Hepatocyte (in vitro differentiated cells): Measurements from ENCODE around the gene FBH1. TPM values are rescaled to one million over a fixed set of nuclear protein-coding genes. Genes with fewer than 3 reads are reported as not detected.

ENCODE experiments used
- DNase-seq: peaks from one replicate; pipeline ENCODE4 v3.0.0-alpha.2; 2016; ENCODE audit warnings: low spot score
- H2AFZ ChIP-seq: fragments of 200-600 bp; sonication (generic); 2 replicates; pipeline ENCODE4 v1.6.0; 2016; ENCODE audit warnings: antibody characterized with exemption, mild to moderate bottlenecking
- H3K27ac ChIP-seq: fragments of 200-600 bp; sonication (generic); 2 replicates; pipeline ENCODE4 v1.5.1; 2016; ENCODE audit warnings: mild to moderate bottlenecking
- H3K27me3 ChIP-seq: fragments of 200-600 bp; sonication (generic); 2 replicates; pipeline ENCODE4 v1.6.1; 2016
- H3K36me3 ChIP-seq: fragments of 200-600 bp; sonication (generic); replicated peaks from 2 replicates; pipeline ENCODE4 v1.5.1; 2016; ENCODE audit warnings: low read depth; ENCODE audit not compliant: insufficient read depth
- H3K4me1 ChIP-seq: fragments of 200-600 bp; sonication (generic); 2 replicates; pipeline ENCODE4 v1.5.1; 2016; ENCODE audit warnings: mild to moderate bottlenecking, moderate library complexity; ENCODE audit not compliant: insufficient read depth
- H3K4me2 ChIP-seq: fragments of 200-600 bp; sonication (generic); 2 replicates; pipeline ENCODE4 v1.6.0; 2016
- H3K4me3 ChIP-seq: fragments of 200-600 bp; sonication (generic); 2 replicates; pipeline ENCODE4 v1.5.1; 2016; ENCODE audit warnings: mild to moderate bottlenecking
- H3K79me2 ChIP-seq: fragments of 200-600 bp; sonication (generic); 2 replicates; pipeline ENCODE4 v1.6.0; 2017; ENCODE audit warnings: mild to moderate bottlenecking
- H3K9me2 ChIP-seq: fragments of 200-600 bp; sonication (generic); replicated peaks from 2 replicates; pipeline ENCODE4 v1.6.0; 2017; ENCODE audit warnings: mild to moderate bottlenecking; ENCODE audit not compliant: insufficient read depth
- H3K9me3 ChIP-seq: fragments of 200-600 bp; sonication (generic); 2 replicates; pipeline ENCODE4 v1.5.1; 2016; ENCODE audit warnings: low read depth, mild to moderate bottlenecking
- H4K20me1 ChIP-seq: fragments of 200-600 bp; sonication (generic); 2 replicates; pipeline ENCODE4 v1.6.0; 2016; ENCODE audit warnings: mild to moderate bottlenecking; ENCODE audit not compliant: insufficient read depth, poor library complexity, severe bottlenecking
- CTCF ChIP-seq: fragments of 200-600 bp; sonication (generic); IDR thresholded peaks from 2 replicates; pipeline ENCODE4 v1.5.1; 2016; ENCODE audit warnings: antibody characterized with exemption, mild to moderate bottlenecking; ENCODE audit not compliant: poor library complexity
- EZH2 ChIP-seq: fragments of 200-600 bp; sonication (generic); IDR thresholded peaks from 2 replicates; pipeline ENCODE4 v1.6.1; 2016; ENCODE audit warnings: antibody characterized with exemption, mild to moderate bottlenecking, borderline replicate concordance
- EZH2phosphoT487 ChIP-seq: fragments of 200-600 bp; sonication (generic); IDR thresholded peaks from one replicate; pipeline ENCODE4 v1.6.1; 2018; ENCODE audit warnings: antibody characterized with exemption, mild to moderate bottlenecking, low read depth, moderate library complexity; ENCODE audit not compliant: unreplicated experiment, severe bottlenecking
- WGBS: methylation state at CpG from one replicate; pipeline ENCODE4 v1.1.6; 2016; ENCODE audit warnings: low lambda C conversion rate; ENCODE audit errors: missing lambda C conversion rate; 5-methylcytosine and 5-hydroxymethylcytosine counted together
- polyA plus RNA-seq: library from polyadenylated mRNA; unstranded; fragments of >200 nt; fragmentation: Nextera tagmentation; extraction: Ambion mirVana; gene quantifications from 2 replicates; pipeline ENCODE4 v1.2.1, GENCODE V29; 2016
- total RNA-seq: library from RNA; depleted of rRNA; stranded (reverse); fragments of >200 nt; gene quantifications from 2 replicates; pipeline ENCODE4 v1.2.3, GENCODE V29; 2014

FBH1 gene
- total and polyA plus RNA-seq, 2 experiments from 2014 or later, result 66.4 to 80.3 TPM

GRCh38 chr10:5897053-5897340 lies 7.0 kb downstream of the FBH1 start:
- Histone ChIP-seq H3K27me3 (no peaks in the 10 kb centered on the region), H3K9me3 (no peaks in the 10 kb centered on the region), H3K9me2 (no peaks in the 10 kb centered on the region), H3K4me2 (no peak overlapping the region), H3K79me2 (peaks cover 91% of the 10 kb centered on the region), H2AFZ (no peak overlapping the region), H3K36me3 (no peaks in the 10 kb centered on the region), H3K4me1 (no peaks in the 10 kb centered on the region), H3K4me3 (no peak overlapping the region), H3K27ac (no peak overlapping the region), H4K20me1 (peaks cover 14% of the 10 kb centered on the region)
- TF ChIP-seq EZH2, result no peak
- no peak for TF ChIP-seq EZH2phosphoT487
- TF ChIP-seq CTCF, result no peak
- WGBS, result 81% methylated on average over 4 of the region's 4 CpGs
- no peak for DNase-seq

- H3K27ac ChIP-seq, result no peak overlapping the region
- H3K27me3 ChIP-seq, result no peaks in the 10 kb centered on the region
- H3K36me3 ChIP-seq, result no peaks in the 10 kb centered on the region
- WGBS, result 93% methylated on average over 8 of the region's 8 CpGs
- H3K9me2 ChIP-seq, result no peaks in the 10 kb centered on the region
- no peak overlapping the region for H3K4me2 ChIP-seq
- H3K4me3 ChIP-seq, result no peak overlapping the region
- H3K4me1 ChIP-seq, result no peaks in the 10 kb centered on the region
- peaks cover 89% of the 10 kb centered on the region for H3K79me2 ChIP-seq
- no peaks in the 10 kb centered on the region for H3K9me3 ChIP-seq
- H4K20me1 ChIP-seq, result peaks cover 9% of the 10 kb centered on the region
- no peak for DNase-seq
- no peak overlapping the region for H2AFZ ChIP-seq
- no peak for TF ChIP-seq EZH2
- no peak for TF ChIP-seq EZH2phosphoT487
- TF ChIP-seq CTCF, result no peak
Observed at GRCh38 chr10:5897504-5897903, 7.5 kb downstream of the FBH1 start.

- no peak overlapping the region for H3K4me2 ChIP-seq
- H3K27ac ChIP-seq, result no peak overlapping the region
- peaks cover 4% of the 10 kb centered on the region for H4K20me1 ChIP-seq
- no peaks in the 10 kb centered on the region for H3K9me3 ChIP-seq
- no peak overlapping the region for H3K4me3 ChIP-seq
- DNase-seq, result no peak
- TF ChIP-seq EZH2 (no peak), EZH2phosphoT487 (no peak)
- H3K9me2 ChIP-seq, result no peaks in the 10 kb centered on the region
- H3K27me3 ChIP-seq, result no peaks in the 10 kb centered on the region
- H3K36me3 ChIP-seq, result no peaks in the 10 kb centered on the region
- peaks cover 88% of the 10 kb centered on the region for H3K79me2 ChIP-seq
- WGBS, result 100% methylated on average over 7 of the region's 7 CpGs
- H2AFZ ChIP-seq, result no peak overlapping the region
- no peaks in the 10 kb centered on the region for H3K4me1 ChIP-seq
Observed at GRCh38 chr10:5898163-5898562, 8.1 kb downstream of the FBH1 start.

- H3K4me3 ChIP-seq, result no peak overlapping the region
- H3K79me2 ChIP-seq, result peaks cover 74% of the 10 kb centered on the region
- no peaks in the 10 kb centered on the region for H3K4me1 ChIP-seq
- TF ChIP-seq EZH2phosphoT487 (no peak), EZH2 (no peak), CTCF (no peak)
- 97% methylated on average over 13 of the region's 13 CpGs for WGBS
- no peaks in the 10 kb centered on the region for H3K9me2 ChIP-seq
- H3K4me2 ChIP-seq, result no peak overlapping the region
- H2AFZ ChIP-seq, result no peak overlapping the region
- H3K27ac ChIP-seq, result no peak overlapping the region
- no peaks in the 10 kb centered on the region for H3K27me3 ChIP-seq
- no peak for DNase-seq
- no peaks in the 10 kb centered on the region for H3K9me3 ChIP-seq
- H4K20me1 ChIP-seq, result no peaks in the 10 kb centered on the region
- no peaks in the 10 kb centered on the region for H3K36me3 ChIP-seq
Observed at GRCh38 chr10:5900247-5900646, 10.2 kb downstream of the FBH1 start.
